H1 (cell line): ENCODE data around the gene EFCAB6. TPM values are rescaled to one million over a fixed set of nuclear protein-coding genes. Genes with fewer than 3 reads are reported as not detected.

ENCODE experiments used
- CBX8 ChIP-seq: fragments of 300-800, 300-1000 bp; sonication (generic); IDR thresholded peaks from 2 replicates; pipeline ENCODE4 v1.7.1; 2016; ENCODE audit warnings: low read depth, low read length, borderline replicate concordance
- GTF2F1 ChIP-seq: IDR thresholded peaks from 2 replicates; pipeline ENCODE4 v1.6.1; 2012; ENCODE audit warnings: low read depth, low read length, improper control_type of control experiment, borderline replicate concordance
- JUND ChIP-seq: IDR thresholded peaks from 2 replicates; pipeline ENCODE4 v1.6.1; 2011; ENCODE audit warnings: mild to moderate bottlenecking, improper control_type of control experiment, low read length
- RXRA ChIP-seq: IDR thresholded peaks from 2 replicates; pipeline ENCODE4 v1.6.1; 2011; ENCODE audit warnings: low read depth, mild to moderate bottlenecking, low read length, moderate library complexity; ENCODE audit not compliant: insufficient read depth
- SUZ12 ChIP-seq: fragments of 200-600 bp; sonication (generic); IDR thresholded peaks from 2 replicates; pipeline ENCODE4 v1.6.1; 2012; ENCODE audit warnings: mild to moderate bottlenecking, inconsistent platforms, low read length, moderate library complexity, mixed read lengths
- TAF7 ChIP-seq: optimal IDR thresholded peaks from 2 replicates; pipeline ENCODE3; 2011; ENCODE audit warnings: low read depth, mild to moderate bottlenecking, inconsistent platforms, low read length, moderate library complexity, borderline replicate concordance
- polyA plus RNA-seq, 7 experiments: library from polyadenylated mRNA; depleted of rRNA in 3 of 7; stranded (reverse) in 5 of 7; unstranded in 2 of 7; fragments of >200 nt in 5 of 7; fragments of 200-250 nt in 2 of 7; gene quantifications; 1 replicate in 5 of 7; 2 replicates in 1 of 7; 4 replicates in 1 of 7; pipeline versions ENCODE4 v1.2.1 to v1.2.3, GENCODE V29; 2011 to 2013; ENCODE audit warnings: missing spikeins in 2 of 7, mixed read lengths in 2 of 7
- total RNA-seq: library from RNA; stranded (reverse); fragmentation: NEBNext Ultra II Directional; extraction: Animal tissue kit (Norgen Biotek cat#: 25700); gene quantifications from 2 replicates; pipeline ENCODE4 v1.2.1, GENCODE V29; 2021
- TF ChIP-seq, protein P1 (sequence below): IDR thresholded peaks from 2 replicates; pipeline ENCODE4 v1.6.1; 2011; ENCODE audit warnings: low read depth, mild to moderate bottlenecking, low read length; ENCODE audit not compliant: insufficient read depth

The EFCAB6 gene
- total and polyA plus RNA-seq, 2 of the 8 experiments (the other 6 are each of a cell fraction or from before 2014, with no cell fraction given), result 0.32 to 1.7 TPM

DNA sequence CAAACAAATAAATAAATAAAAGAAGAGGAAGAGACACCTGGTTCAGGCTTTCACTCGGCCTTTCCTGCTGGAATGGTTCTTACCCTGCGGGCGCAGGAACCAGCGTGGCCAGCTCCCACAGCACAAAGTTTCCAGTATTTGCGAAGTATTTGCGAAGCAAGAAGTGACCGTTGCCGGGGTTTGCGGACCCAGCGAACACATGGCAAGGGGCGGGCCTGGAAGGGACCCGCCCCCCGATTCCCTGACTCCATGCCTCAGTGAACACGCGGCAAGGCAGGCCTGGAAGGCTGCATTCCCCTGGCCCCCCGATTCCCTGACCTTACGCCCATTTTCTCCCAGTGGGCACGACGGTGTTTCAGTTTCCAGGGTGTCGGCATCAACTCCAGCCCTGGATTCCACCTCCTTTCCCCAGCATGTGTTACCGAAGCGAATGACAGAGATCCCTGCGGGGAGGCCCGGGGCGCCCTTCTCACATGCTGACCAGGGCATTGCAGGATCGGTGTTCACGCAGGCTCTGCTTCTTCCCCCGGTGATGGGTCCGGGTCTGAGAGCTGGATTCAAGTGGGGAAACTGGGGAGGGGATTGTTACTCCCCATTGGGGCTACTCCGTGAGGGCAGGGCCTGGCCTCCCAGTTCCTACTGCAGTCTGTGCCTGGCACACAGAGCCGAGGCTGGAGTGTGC lies 297.5 kb downstream of the EFCAB6 start (continued):
- TF ChIP-seq SUZ12 (no peak), JUND (no peak), TAF7 (no peak), RXRA (no peak), GTF2F1 (no peak), CBX8 (no peak)
- TF ChIP-seq, protein P1, sequence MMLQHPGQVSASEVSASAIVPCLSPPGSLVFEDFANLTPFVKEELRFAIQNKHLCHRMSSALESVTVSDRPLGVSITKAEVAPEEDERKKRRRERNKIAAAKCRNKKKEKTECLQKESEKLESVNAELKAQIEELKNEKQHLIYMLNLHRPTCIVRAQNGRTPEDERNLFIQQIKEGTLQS, result no peak
- TF ChIP-seq, all 59 proteins: peak for 0
